G401.6 (cell line): ENCODE measurements around the gene MTRF1L.

ENCODE experiments used
- FAIRE-seq: peaks from 2 replicates; lab custom pipeline; 2012; peaks lifted over from hg19 to GRCh38; lab: Jason Lieb, UNC

The MTRF1L gene, protein sequence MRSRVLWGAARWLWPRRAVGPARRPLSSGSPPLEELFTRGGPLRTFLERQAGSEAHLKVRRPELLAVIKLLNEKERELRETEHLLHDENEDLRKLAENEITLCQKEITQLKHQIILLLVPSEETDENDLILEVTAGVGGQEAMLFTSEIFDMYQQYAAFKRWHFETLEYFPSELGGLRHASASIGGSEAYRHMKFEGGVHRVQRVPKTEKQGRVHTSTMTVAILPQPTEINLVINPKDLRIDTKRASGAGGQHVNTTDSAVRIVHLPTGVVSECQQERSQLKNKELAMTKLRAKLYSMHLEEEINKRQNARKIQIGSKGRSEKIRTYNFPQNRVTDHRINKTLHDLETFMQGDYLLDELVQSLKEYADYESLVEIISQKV

DNA sequence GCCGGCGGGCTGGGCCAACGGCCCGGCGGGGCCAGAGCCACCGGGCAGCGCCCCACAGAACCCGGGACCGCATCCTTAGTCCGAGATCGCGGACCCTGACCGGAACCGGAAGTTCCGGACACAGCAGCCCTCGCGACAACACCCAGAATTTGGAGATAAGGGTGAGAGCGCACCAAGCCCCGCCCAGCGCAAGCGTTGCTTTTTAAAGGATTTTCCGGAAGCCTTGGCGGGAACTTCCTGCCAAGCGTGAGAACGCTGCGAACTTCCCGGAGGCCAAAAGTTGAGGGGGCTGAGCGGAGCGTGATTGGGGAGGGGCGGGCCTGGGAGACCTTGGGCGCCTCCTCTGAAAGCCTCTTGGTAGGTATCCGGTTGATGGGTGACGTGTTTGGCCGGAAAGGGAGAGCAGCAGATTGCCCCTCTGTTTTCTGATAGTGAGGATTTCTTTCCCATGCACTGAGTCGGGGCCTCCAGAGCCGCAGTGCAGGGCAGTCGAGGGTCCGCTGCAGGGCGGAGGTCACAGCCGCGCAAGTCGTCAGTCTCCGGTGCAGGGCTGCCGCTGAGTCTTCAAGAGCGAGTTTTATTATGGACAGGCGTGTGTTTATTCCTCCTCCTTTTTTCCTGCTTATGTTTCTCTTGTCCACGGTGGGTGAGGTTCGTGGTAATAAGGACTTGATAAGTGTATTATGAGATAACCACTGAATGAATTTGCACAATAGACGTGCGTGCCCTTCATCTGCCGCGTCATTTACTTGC is at the start of gene MTRF1L:
MTRF1L (minus strand) TSS at position 97 of the 753 bp plus-strand sequence; CDS start at position 73, 24 bp downstream.
- peak; percentile 98 for FAIRE-seq

- FAIRE-seq, result no peak
These were observed 49.3 kb upstream of the MTRF1L start for GRCh38 chr6:153051801-153052200.

GRCh38 chr6:153048631-153049030 is 46.1 kb upstream of the MTRF1L start:
- FAIRE-seq, result no peak

- FAIRE-seq, result no peak
These were observed 44.9 kb upstream of the MTRF1L start for GRCh38 chr6:153047386-153047785.

DNA sequence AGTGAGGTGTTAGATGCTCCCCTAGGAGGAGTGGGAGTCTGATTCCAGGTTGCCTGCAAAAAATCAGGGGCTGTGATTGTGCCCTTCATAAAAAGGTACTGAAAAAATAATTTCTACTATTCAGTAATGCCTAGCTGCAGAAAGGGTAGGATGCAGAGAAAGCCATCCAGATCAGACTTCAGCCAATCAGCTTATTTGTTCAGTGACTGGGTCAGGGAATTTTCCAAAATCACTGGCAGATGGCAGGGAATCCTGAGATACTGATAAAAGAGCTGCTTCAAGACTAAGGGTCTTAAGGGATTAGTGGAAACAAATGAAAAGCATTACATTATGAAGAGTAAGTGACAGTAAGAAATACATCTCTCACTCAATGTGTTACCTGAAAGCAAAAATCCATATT is 42.8 kb upstream of the MTRF1L start:
- FAIRE-seq, result no peak

- FAIRE-seq, result no peak
These were observed 41.8 kb upstream of the MTRF1L start for GRCh38 chr6:153044295-153044694.

DNA sequence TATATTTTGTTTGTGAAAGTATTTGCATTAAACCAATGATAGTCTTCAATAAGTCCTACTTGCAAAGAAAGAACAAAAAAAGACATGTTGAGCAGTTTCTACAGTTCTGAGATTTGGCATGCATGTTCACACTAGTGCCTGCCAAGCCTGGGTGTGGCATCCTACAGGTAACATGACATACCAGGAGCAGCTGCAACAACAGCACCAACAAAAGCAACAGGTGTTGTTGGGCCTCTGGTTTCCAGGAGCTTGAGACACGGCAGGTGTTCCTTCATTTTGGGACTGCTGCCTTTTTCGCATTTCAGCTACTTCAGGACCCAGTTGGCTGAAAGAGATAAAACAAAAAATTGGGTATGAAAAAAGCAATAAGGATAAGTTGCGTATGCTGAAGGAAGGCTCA is 41.2 kb upstream of the MTRF1L start:
- no peak for FAIRE-seq

GRCh38 chr6:153038378-153039057 is 36.0 kb upstream of the MTRF1L start:
- no peak for FAIRE-seq

DNA sequence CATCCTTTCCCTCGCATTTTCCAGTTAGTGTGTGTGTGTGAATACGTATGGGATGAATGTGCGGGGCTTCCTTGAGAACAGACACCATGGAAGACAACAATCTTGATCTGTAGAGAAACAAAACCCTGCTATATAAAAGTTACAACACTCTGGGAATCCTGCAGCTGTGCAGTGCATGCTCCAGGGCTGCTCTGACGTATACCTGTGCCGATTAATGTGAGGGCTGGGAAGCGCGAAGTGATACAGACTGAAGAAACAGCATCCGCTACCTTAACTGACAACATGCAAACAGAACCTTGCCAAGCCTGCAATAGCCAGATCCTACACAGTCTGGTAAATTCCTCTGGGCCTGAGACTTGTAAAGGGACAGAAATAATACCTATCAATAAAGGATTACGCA is 31.6 kb upstream of the MTRF1L start:
- no peak for FAIRE-seq

DNA sequence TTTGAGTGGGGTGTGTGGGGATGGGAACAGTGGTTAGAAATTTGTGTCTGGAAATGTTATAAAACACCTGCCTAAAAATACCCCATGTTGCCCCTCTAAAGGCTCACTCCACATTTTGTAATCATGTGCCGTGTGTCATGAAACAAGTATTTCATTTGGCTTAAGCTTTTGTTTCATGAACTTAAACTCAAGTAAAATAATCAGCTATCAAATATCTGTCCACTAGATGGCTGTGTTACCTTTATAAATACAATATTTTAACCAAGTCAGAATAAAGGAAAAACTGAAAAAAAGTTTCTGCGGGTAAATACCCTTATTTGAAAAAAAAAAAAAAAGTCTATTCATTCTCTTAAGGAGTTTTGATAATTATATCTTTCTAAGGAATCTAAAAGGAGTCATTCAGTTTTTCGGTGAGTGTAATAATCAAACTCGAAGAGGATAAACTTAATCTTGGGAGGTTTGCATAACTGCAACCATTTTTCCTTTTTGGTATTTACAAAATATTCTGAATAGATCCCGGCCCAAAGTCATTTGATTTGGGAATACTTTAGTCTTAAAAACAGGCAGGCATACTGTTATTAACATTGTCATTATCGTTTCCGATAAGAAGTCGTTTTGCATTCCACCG is 29.9 kb upstream of the MTRF1L start:
- peak; percentile 92 for FAIRE-seq

- no peak for FAIRE-seq
These were observed 28.9 kb upstream of the MTRF1L start for GRCh38 chr6:153031335-153031955.

GRCh38 chr6:153028963-153029362 is 26.5 kb upstream of the MTRF1L start:
- no peak for FAIRE-seq

DNA sequence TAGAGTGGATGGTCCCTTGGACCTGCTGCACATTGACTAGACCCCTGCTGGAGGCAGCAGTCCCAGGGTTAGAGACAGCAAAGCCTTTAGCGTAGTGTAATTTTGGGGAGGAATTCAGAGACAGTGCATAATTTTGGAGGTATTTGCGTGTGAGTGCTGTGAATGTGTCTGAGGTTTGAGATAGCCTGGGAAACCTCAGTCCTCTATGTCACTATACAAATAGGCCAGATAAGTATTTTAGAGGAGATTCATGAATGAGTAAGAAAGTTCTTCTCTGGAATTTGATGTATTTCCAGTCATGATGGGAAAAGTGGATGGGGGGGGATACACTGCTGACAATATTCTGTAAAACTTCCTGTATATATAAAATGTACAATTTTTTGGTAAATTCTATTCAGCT is 25.8 kb upstream of the MTRF1L start:
- no peak for FAIRE-seq

GRCh38 chr6:153027480-153027879 is 25.0 kb upstream of the MTRF1L start:
- FAIRE-seq, result no peak

- no peak for FAIRE-seq
These were observed 22.2 kb upstream of the MTRF1L start for GRCh38 chr6:153024709-153025017.

DNA sequence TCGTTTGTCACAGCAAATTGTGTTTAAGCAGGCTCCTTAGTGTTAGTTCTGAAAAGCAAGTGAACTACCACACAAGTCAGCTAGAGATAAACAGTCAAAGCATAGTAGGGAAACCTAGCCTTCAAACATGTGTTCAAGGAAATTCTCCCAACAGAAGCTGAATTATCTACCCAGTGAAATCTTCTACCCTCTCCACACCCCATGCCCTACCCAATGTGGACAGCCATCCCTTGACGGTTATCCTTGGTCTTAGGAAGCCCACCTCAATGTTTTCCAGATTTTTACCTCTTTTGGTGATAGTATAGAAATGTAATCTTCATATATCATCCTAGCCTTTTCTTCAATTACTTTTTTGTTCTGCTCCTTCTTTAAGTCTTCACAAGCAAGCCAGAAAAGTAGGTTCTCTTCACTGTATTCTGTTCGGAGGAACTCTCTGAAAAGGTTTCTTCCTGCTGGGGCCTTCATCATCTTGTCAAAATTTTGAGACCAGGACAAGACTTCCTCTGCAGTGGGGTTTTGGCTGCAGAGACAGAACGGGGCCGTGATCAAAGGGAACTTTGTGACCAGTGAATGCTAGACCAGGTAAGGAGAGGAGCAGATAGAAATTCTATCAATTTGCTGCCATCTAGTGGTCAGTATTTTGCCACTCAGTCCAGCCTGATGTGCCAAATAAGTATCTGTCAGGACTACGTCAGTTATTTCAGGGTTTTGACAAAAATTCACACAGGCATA is 21.6 kb upstream of the MTRF1L start:
- peak; percentile 90 for FAIRE-seq

GRCh38 chr6:153018355-153018754 is 15.8 kb upstream of the MTRF1L start:
- FAIRE-seq, result no peak

DNA sequence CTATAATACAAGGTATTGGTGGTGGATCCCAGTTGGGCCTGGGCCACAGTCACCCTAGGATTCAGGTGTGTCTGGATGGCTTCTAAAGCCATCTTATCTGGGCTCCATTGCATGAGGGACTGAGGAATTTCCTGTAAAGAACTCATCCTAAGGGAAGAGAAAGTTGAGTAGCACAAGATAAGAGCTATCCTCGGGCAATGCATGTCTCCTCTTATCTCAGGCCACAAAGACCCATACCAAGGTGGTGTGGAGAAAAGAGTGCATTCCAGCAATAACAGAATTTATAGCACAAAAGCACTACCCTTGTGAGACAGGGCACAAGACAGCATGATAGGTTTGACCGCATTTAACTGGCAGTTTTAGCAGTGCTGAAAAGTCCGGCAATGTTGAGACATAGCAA is 14.3 kb upstream of the MTRF1L start:
- no peak for FAIRE-seq

DNA sequence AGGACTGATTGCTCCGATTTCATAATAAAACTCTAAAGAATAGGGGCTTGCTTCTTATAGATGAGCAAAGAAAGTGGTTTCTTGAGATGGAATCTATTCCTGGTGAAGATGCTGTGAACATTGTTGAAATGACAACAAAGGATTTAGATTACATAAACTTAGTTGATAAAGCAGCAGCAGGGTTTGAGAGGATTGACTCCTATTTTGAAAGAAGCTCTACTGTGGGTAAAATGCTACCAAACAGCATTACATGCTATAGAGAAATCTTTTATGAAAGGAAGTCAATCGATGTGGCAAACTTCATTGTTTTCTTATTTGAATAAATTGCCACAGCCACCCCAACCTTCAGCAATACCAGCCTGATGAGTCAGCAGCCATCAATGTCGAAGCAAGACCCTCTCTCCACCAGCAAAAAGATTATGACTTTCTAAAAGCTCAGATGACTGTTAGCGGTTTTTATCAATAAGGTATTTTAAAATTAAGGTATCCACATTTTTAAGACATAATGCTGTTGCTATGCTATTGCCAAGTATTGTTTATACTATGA is 12.7 kb upstream of the MTRF1L start:
- no peak for FAIRE-seq

- no peak for FAIRE-seq
These were observed 10.9 kb upstream of the MTRF1L start for GRCh38 chr6:153013438-153013837.

DNA sequence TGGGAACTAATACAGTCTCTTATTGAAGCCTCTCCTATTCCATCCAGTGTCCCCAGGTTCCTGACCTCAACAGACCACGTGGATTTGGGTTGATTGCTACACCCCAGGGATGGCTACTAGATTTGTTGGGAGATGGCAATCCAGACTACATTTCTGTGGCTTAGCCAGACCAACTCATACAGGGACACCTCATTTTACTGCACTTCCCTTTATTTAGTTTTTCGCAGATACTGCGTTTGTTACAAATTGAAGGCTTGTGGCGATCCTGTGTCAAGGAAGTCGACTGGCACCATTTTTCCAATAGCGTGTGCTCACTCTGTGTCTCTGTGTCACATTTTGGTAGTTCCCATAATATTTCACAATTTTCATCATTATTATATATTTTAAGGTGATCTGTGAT is 10.3 kb upstream of the MTRF1L start:
- no peak for FAIRE-seq

DNA sequence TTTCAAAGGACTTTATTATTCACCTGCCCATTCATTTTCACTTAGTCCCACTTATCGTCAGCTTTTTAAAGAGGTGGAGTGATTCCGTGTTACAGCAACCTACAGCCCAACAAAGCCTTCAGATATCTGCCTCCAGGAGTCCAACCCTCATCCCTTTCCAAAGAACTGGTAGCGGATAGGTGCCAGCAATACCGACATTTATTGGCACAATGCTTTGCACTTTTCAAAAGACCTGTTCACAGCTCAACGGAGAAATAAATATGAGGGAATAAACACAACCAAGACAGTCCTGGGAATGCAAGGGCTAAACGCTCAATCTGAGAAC is 819 bp upstream of the MTRF1L start:
- FAIRE-seq, result no peak
